Epithelial cell of proximal tubule (primary cell): ENCODE measurements around the gene GLOD5. TPM values are rescaled to one million over a fixed set of nuclear protein-coding genes. Genes with fewer than 3 reads are reported as not detected.
A peak's percentile ranks its signal among the peaks of the same experiment; 100 is the strongest.

Experiments used
- DNase-seq: peaks from one replicate; pipeline ENCODE4 v3.0.0-alpha.2; 2011; ENCODE audit warnings: low read depth
- H3K4me3 ChIP-seq: 2 replicates; pipeline ENCODE4 v1.5.1; 2011; ENCODE audit warnings: low read depth, mild to moderate bottlenecking, low read length
- CTCF ChIP-seq: conservative IDR thresholded peaks from 2 replicates; pipeline ENCODE4 v1.5.1; 2012; ENCODE audit warnings: low read depth, mild to moderate bottlenecking, low read length
- total RNA-seq: library from RNA; depleted of rRNA; stranded (reverse); fragments of >200 nt; gene quantifications from 2 replicates; pipeline ENCODE4 v1.2.3, GENCODE V29; 2015

GLOD5 gene
- total RNA-seq, result not detected in 2 replicates

GRCh38 chrX:48761674-48762471 is at the start of gene GLOD5:
Gene GLOD5, plus strand, starts transcription at chrX:48761747. Its CDS starts 44 bp downstream, at chrX:48761791.
- DNase-seq, result no peak
- peak; percentile 51 for TF ChIP-seq CTCF
- H3K4me3 ChIP-seq, result peak within 1 kb of the TSS; percentile 35

- no peak for TF ChIP-seq CTCF
- H3K4me3 ChIP-seq, result no peak overlapping the region
- DNase-seq, result no peak
Observed at GRCh38 chrX:48711929-48712505, 49.5 kb upstream of the GLOD5 start.

- DNase-seq, result no peak
- no peak for TF ChIP-seq CTCF
- no peak overlapping the region for H3K4me3 ChIP-seq
Observed at GRCh38 chrX:48713847-48714246, 47.7 kb upstream of the GLOD5 start.

GRCh38 chrX:48714573-48714972 is 47.0 kb upstream of the GLOD5 start:
- no peak for DNase-seq
- H3K4me3 ChIP-seq, result no peak overlapping the region
- TF ChIP-seq CTCF, result no peak

- TF ChIP-seq CTCF, result no peak
- no peak overlapping the region for H3K4me3 ChIP-seq
- DNase-seq, result no peak
Observed at GRCh38 chrX:48715072-48715471, 46.5 kb upstream of the GLOD5 start.

GRCh38 chrX:48715876-48716502 is 45.6 kb upstream of the GLOD5 start:
- no peak overlapping the region for H3K4me3 ChIP-seq
- TF ChIP-seq CTCF, result no peak
- DNase-seq, result no peak
